Vagina (tissue), 2 donors: ENCODE measurements around the gene ZBTB22.

Experiments
- POLR2A ChIP-seq, 2 donors: fragments of 450-650 bp; IDR thresholded peaks; one replicate each; pipeline ENCODE4 v1.6.1; 2017; ENCODE audit warnings: antibody characterized with exemption in 2 of 2, mild to moderate bottlenecking in 2 of 2, moderate library complexity in 2 of 2
- POLR2AphosphoS5 ChIP-seq, 2 donors: sonication (generic); formaldehyde crosslinking; IDR thresholded peaks; one replicate each; pipeline ENCODE4 v1.9.0; 2017; ENCODE audit warnings: antibody characterized with exemption in 2 of 2, mild to moderate bottlenecking in 2 of 2, low read depth in 1 of 2; ENCODE audit not compliant: insufficient read depth in 1 of 2
- TF ChIP-seq, protein P1 (sequence below), 3 experiments: fragments of 450-650 bp in 2 of 3; fragments of 200-600 bp in 1 of 3; sonication (generic) in 1 of 3; IDR thresholded peaks; one replicate each; pipeline ENCODE4 v1.5.1; 2017 to 2019; ENCODE audit warnings: antibody characterized with exemption in 3 of 3, mild to moderate bottlenecking in 2 of 3, moderate library complexity in 2 of 3

DNA sequence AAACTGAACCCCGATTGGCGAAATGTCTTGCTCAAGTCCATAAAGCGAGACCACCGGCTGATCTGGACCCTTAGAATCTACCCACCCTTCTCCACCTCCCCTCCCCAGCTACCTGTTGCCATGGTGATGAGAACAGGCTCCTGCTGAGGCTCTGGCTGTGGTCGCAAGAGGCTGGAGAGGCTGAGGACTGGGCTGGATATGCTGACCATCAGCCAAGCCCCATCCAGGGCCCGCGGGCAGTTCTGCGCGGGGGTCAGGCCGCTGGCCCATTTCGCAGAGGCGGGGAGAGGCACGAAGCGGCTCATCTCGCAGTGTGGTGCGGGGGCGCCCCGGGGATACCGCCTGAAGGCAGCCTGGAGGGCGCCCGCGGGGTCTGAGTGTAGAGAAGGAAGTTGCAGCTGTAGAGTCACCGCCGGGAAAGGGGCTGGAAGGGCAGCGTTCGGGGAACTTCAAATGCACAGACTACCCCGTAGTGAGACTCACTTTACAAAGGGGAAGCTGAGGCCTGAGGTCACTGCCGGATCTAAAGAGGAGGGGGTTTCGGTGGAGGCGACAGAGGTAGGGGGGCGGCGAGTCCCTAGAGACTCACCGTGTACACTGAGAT lies 4.3 kb downstream of the ZBTB22 start:
- no peak for TF ChIP-seq POLR2A (IDR thresholded peaks at IDR 0.05)
- TF ChIP-seq, protein P1, sequence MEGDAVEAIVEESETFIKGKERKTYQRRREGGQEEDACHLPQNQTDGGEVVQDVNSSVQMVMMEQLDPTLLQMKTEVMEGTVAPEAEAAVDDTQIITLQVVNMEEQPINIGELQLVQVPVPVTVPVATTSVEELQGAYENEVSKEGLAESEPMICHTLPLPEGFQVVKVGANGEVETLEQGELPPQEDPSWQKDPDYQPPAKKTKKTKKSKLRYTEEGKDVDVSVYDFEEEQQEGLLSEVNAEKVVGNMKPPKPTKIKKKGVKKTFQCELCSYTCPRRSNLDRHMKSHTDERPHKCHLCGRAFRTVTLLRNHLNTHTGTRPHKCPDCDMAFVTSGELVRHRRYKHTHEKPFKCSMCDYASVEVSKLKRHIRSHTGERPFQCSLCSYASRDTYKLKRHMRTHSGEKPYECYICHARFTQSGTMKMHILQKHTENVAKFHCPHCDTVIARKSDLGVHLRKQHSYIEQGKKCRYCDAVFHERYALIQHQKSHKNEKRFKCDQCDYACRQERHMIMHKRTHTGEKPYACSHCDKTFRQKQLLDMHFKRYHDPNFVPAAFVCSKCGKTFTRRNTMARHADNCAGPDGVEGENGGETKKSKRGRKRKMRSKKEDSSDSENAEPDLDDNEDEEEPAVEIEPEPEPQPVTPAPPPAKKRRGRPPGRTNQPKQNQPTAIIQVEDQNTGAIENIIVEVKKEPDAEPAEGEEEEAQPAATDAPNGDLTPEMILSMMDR (IDR thresholded peaks at IDR 0.05): no peak
- no peak for TF ChIP-seq POLR2AphosphoS5 (IDR thresholded peaks at IDR 0.05; ENCODE audit: insufficient read depth in 1 of 2, low read depth in 1 of 2)
